Activated T-helper 1 cell treated with anti-CD3 and anti-CD28 coated beads, Interleukin-12 subunit alpha, Interleukin-12 subunit beta, Interleukin-2, Interleukin-4 antibody, amounts not matched to agents 30 ng/mL and 10 ng/mL and 1 ng/mL, durations not matched to agents 14 hours and 24 hours and 36 hours (primary cell): Measurements from ENCODE around the gene AAGAB. TPM values are rescaled to one million over a fixed set of nuclear protein-coding genes. Genes with fewer than 3 reads are reported as not detected.
A peak's percentile ranks its signal among the peaks of the same experiment; 100 is the strongest.

Experiments
- DNase-seq: peaks from one replicate; pipeline ENCODE4 v3.0.0; 2021; ENCODE audit warnings: low spot score
- H3K27ac Mint-ChIP-seq: one replicate; pipeline ENCODE4 v1.8.0; 2021; ENCODE audit warnings: mild to moderate bottlenecking, mixed read lengths
- H3K27me3 Mint-ChIP-seq: one replicate; pipeline ENCODE4 v1.8.0; 2022; ENCODE audit warnings: mild to moderate bottlenecking, moderate library complexity, mixed read lengths; ENCODE audit not compliant: insufficient read depth
- H3K36me3 Mint-ChIP-seq: one replicate; pipeline ENCODE4 v1.8.0; 2021; ENCODE audit warnings: low read depth, mixed read lengths
- H3K4me1 Mint-ChIP-seq: one replicate; pipeline ENCODE4 v1.8.0; 2021; ENCODE audit warnings: low read depth, mixed read lengths
- H3K4me3 Mint-ChIP-seq: one replicate; pipeline ENCODE4 v1.8.0; 2021; ENCODE audit warnings: mild to moderate bottlenecking, moderate library complexity, mixed read lengths
- H3K9me3 Mint-ChIP-seq: one replicate; pipeline ENCODE4 v1.8.0; 2021; ENCODE audit warnings: mixed read lengths
- intact Hi-C: fragments of 100-400 bp; cut with micrococcal nuclease; formaldehyde crosslinking; loops from one replicate; pipeline ENCODE4 v1.15.1; 2024
- total RNA-seq: library from RNA; stranded (reverse); gene quantifications from 2 replicates; pipeline ENCODE4 v1.2.3, GENCODE V29; 2022

Gene AAGAB
- total RNA-seq, 1 donor from 2014 or later, result 44.0 TPM

DNA sequence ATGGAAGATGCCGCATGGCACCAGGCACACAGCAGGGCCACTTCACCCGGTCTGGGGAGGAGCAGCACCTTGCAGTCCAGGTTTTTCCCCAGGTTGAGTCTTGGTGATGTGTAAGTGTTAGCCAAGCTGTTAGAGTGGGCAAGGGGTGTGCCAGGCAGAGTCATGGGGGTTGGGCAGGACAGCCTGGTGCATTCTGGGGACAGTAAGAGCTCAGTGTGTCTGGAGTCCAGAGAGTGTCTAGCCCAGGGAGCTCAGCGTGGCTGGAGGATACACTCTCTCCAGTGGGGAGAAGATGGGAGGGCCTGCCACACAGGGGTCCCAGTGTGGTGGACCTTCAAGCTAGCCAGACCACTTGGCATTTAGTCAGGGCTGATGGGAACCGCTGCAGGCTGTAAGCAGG is 87.4 kb downstream of the AAGAB start:
- no peak overlapping the region for H3K4me3 Mint-ChIP-seq
- DNase-seq, result no peak
- peaks cover 58% of the 10 kb centered on the region for H3K36me3 Mint-ChIP-seq
- H3K9me3 Mint-ChIP-seq, result no peaks in the 10 kb centered on the region
- intact Hi-C loops, result no loop called here
- H3K27ac Mint-ChIP-seq, result peak overlapping the region; percentile 64
- H3K27me3 Mint-ChIP-seq, result no peaks in the 10 kb centered on the region
- H3K4me1 Mint-ChIP-seq, result peaks cover 47% of the 10 kb centered on the region

DNA sequence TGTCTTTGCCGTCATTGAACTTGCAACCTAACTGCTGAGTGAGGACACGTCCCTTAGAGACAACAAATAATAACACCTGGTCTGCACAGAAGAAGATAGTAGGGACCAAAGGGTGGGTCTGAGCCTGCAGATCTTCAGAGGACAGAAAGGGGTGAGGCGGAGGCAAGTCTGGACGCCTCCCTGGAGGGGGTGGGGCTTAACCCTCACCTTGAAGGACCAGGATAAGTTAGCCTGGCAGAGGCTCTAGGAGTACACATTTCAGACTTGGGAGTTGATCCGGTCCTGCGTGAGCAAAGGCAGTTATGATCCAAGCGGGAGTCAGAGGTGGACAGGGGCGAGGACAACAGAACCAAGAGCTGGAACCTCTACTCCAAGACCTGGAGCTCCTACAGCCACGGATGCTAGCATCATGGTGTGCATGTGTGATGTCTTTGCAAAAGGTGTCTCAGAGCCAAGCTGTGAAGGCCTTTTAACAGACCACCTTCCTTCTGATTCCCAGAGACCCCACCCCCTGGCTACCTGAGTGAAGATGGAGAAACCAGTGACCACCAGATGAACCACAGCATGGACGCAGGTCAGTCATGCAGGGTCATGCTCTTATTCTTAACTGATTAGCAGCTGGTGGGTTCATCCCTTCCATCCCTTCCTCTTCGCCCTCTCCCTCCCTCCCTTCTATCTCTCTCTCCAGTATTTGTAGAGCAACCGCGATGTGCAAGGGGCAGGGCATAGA is 88.0 kb downstream of the AAGAB start:
- Mint-ChIP-seq H3K27ac (peak overlapping the region; percentile 64), H3K4me3 (no peak overlapping the region), H3K9me3 (no peaks in the 10 kb centered on the region), H3K36me3 (peaks cover 54% of the 10 kb centered on the region), H3K27me3 (no peaks in the 10 kb centered on the region), H3K4me1 (peaks cover 47% of the 10 kb centered on the region)
- DNase-seq, result no peak
- intact Hi-C loops, result no loop called here

DNA sequence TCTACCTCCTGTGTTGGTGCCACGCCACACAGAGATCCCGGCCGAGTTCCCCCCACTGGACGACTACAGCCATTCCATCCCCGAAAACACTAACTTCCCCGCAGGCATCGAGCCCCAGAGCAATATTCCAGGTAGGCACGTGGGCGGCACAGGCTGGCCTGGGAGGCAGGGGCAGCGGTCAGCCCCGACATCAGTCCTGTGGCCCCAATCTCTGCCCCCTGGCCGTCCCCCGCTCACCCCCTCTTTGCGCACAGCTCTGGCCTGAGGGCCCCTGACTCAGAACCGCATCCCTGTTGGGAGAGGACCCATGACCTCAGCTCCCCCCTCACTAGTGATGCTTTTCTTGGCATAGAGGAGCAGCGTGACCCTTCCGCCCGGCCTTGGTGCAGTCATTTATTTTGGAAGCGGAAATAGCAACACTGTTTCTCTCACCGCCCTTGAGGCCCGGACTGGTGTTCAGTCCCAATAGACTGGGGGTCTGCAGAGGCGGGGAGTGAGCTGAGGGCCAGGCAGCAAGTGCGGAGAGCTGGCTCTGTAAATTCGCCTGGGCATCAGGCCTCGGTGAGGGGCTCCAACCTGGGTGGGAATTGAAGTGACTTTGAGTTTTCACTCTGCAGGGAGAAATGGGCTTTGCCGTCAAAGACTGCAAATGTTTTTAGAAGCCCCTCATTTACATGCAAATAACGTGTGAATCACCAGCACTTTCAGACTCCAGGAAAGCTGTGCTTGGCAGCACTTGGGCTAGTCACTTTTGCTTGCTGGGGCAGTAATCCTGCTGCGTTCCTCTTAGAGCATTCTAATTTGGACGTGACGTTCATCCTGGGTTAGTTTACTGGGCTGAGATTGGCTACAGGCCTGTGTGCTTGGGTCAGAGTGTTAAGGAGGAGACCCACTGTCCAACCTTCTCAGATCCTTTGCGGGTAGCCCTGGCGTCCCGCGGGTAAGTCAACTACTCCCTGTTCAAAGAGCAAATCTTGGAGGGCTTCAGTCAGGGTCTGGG is 88.9 kb downstream of the AAGAB start:
- H3K9me3 Mint-ChIP-seq, result no peaks in the 10 kb centered on the region
- intact Hi-C loops, result no loop called here
- peaks cover 49% of the 10 kb centered on the region for H3K36me3 Mint-ChIP-seq
- no peak overlapping the region for H3K4me3 Mint-ChIP-seq
- DNase-seq, result no peak
- peaks cover 49% of the 10 kb centered on the region for H3K4me1 Mint-ChIP-seq
- peak overlapping the region; percentile 40 for H3K27ac Mint-ChIP-seq
- no peaks in the 10 kb centered on the region for H3K27me3 Mint-ChIP-seq

GRCh38 chr15:67164811-67165253 is 89.6 kb downstream of the AAGAB start:
- Mint-ChIP-seq H3K27me3 (no peaks in the 10 kb centered on the region), H3K4me3 (no peak overlapping the region), H3K9me3 (no peaks in the 10 kb centered on the region), H3K36me3 (peaks cover 42% of the 10 kb centered on the region), H3K27ac (no peak overlapping the region), H3K4me1 (peaks cover 48% of the 10 kb centered on the region)
- DNase-seq, result no peak
- intact Hi-C loops, result no loop called here

DNA sequence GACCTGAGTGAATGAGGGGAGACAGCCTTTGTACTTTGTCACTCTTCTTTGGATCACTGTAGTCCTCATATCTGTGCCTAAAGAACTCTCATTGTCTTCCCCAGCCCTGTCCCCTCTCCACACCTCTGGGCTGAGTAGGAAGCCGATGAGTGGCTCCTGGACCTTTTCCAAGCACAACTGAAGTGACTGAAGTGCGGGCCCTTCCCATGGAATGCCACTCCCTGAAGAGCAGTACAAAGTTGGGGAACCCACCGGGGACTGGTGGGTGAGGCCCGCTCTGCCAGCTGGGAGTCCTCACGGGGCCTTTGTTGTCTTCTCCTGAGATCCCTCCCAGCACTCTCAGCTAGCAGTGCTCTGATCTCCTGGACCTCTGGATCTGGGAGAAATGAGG is 90.1 kb downstream of the AAGAB start:
- intact Hi-C loops, result no loop called here
- Mint-ChIP-seq H3K27ac (no peak overlapping the region), H3K4me3 (no peak overlapping the region), H3K9me3 (no peaks in the 10 kb centered on the region), H3K4me1 (peaks cover 51% of the 10 kb centered on the region), H3K36me3 (peaks cover 45% of the 10 kb centered on the region), H3K27me3 (no peaks in the 10 kb centered on the region)
- no peak for DNase-seq

- H3K27ac Mint-ChIP-seq, result peak overlapping the region; percentile 72
- H3K9me3 Mint-ChIP-seq, result no peaks in the 10 kb centered on the region
- no peak for DNase-seq
- intact Hi-C loops, result no loop called here
- H3K36me3 Mint-ChIP-seq, result peaks cover 37% of the 10 kb centered on the region
- H3K4me3 Mint-ChIP-seq, result no peak overlapping the region
- H3K4me1 Mint-ChIP-seq, result peaks cover 46% of the 10 kb centered on the region
- no peaks in the 10 kb centered on the region for H3K27me3 Mint-ChIP-seq
These were observed 91.3 kb downstream of the AAGAB start for GRCh38 chr15:67163180-67163579.

DNA sequence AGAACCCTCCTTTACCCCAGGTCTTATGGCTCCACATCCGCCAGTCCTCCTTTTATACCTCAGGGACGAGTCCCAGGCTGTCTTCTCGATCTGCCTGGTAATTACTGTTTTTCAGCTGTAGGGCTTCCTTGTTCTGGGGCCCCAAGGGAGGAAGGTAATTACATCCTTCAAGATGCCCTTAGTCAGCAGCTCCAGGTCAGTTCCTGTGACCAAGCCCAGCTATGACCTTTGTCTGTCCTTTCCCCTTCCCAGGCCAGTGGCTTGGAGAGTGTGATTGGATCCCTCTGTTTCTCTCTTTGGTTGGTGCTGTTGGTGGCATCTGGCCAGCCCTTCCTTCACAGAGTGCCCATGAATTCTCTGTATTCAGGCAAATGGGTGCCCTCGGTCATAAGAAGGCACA is 92.6 kb downstream of the AAGAB start:
- H3K36me3 Mint-ChIP-seq, result peaks cover 39% of the 10 kb centered on the region
- H3K4me1 Mint-ChIP-seq, result peaks cover 49% of the 10 kb centered on the region
- H3K27ac Mint-ChIP-seq, result no peak overlapping the region
- no peak overlapping the region for H3K4me3 Mint-ChIP-seq
- no peaks in the 10 kb centered on the region for H3K27me3 Mint-ChIP-seq
- intact Hi-C loops, result no loop called here
- no peak for DNase-seq
- no peaks in the 10 kb centered on the region for H3K9me3 Mint-ChIP-seq

DNA sequence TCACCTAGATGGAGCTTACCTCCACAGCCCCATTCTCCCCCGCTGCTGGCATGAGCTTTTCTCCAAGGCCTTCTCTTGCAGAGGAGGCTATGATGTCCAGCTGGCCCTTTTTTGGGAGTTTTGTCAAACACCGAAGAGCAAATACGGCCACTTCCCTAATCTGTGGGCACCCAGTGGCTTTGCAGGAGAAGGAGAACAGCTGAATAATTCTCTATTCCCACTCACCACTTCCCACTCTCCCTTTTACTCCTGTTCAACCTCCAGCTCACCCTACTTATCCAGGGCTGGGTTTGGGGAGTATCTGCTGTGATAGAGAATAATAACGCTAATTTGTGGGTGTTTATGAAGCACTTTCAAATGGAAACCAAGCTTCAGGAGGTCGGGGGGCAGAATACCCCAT is 93.0 kb downstream of the AAGAB start:
- Mint-ChIP-seq H3K36me3 (peaks cover 37% of the 10 kb centered on the region), H3K9me3 (no peaks in the 10 kb centered on the region), H3K4me1 (peaks cover 49% of the 10 kb centered on the region), H3K27me3 (no peaks in the 10 kb centered on the region), H3K27ac (peak overlapping the region; percentile 23), H3K4me3 (no peak overlapping the region)
- DNase-seq, result no peak
- intact Hi-C loops, result no loop called here

DNA sequence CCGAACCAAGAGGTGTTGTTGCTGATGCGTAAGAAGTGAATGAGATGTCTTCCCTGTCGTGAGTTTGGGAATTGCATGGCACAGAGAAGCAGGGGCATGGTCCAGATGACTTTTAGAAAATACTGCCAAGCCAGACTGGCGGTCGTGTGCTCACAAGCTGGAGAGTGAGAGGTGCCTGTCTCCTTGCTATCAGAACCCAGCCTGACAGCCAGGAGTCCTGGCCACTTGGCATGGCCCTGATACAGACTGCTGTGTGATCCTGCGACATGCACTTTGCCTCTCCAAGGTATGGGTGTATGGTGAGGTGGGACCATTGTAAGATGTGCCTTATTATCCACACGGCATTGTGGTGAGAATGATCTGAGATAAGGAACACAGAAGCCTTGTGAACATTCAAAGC is 96.1 kb downstream of the AAGAB start:
- Mint-ChIP-seq H3K36me3 (peaks cover 46% of the 10 kb centered on the region), H3K9me3 (peaks cover 3% of the 10 kb centered on the region), H3K27ac (peak overlapping the region; percentile 74), H3K4me3 (no peak overlapping the region), H3K27me3 (no peaks in the 10 kb centered on the region), H3K4me1 (peaks cover 63% of the 10 kb centered on the region)
- DNase-seq, result no peak
- intact Hi-C loops, result no loop called here

DNA sequence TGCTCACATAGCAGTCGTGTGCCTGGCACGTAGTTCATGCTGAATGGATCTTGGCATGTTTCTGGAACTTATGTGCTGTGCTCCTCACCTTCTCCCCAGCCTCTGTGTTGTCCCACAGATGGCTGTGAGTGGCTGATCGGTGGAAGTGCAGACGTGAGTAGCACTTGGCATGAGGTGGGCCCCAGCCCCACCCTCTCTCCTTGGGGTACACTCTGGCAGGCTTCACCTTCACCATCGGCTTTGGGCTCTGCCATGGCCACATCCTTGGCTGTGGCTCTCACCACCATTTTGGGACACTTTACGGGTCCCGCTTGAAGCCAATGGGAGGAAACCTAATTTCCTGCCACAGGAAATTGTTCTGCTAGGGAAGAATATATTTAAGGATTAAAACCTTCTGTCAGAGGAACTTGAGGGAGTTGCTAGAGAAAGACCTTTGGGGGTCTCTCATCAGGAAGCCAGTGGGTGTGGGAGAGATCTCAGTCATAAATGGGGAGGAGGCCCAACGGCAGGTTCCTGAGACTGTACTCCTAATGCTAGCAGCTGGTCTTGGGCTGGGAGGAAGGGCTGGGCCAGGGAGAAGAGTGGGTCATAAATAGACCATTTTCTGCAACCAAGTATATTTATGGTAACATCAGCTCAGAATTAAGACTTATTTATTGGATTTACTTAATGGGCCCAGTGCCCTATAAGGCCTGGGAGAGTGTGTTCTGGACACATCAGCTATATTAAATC is 96.8 kb downstream of the AAGAB start:
- intact Hi-C loops, result no loop called here
- peaks cover 48% of the 10 kb centered on the region for H3K36me3 Mint-ChIP-seq
- H3K27me3 Mint-ChIP-seq, result no peaks in the 10 kb centered on the region
- no peak overlapping the region for H3K4me3 Mint-ChIP-seq
- H3K9me3 Mint-ChIP-seq, result peaks cover 3% of the 10 kb centered on the region
- H3K4me1 Mint-ChIP-seq, result peaks cover 66% of the 10 kb centered on the region
- DNase-seq, result no peak
- peak overlapping the region; percentile 74 for H3K27ac Mint-ChIP-seq

DNA sequence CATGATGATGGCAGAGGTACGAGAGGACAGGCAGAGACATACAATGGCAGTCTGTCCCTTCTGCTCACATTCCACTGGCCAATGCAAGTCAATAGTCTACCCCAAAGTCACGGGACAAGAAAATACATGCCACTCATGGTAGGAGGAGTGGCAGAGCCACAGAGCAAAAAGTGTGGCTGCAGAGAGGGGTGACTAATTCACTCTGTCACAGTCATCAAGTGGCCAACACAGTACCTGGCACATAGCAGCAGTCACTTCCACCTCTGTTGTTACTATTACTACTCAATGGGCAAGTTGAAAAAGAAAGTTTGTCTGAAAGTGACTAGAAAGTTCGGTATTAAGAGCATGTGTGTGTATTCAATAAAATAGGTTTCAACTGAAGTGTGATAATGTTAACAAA is 97.6 kb downstream of the AAGAB start:
- Mint-ChIP-seq H3K27ac (peak overlapping the region; percentile 45), H3K4me1 (peaks cover 65% of the 10 kb centered on the region)
- intact Hi-C loops, result no loop called here

GRCh38 chr15:67156426-67156825 is 98.0 kb downstream of the AAGAB start:
- no peak overlapping the region for H3K4me3 Mint-ChIP-seq
- peak overlapping the region; percentile 29 for H3K27ac Mint-ChIP-seq
- H3K27me3 Mint-ChIP-seq, result no peaks in the 10 kb centered on the region
- DNase-seq, result no peak
- peaks cover 3% of the 10 kb centered on the region for H3K9me3 Mint-ChIP-seq
- intact Hi-C loops, result no loop called here
- peaks cover 47% of the 10 kb centered on the region for H3K36me3 Mint-ChIP-seq
- peaks cover 65% of the 10 kb centered on the region for H3K4me1 Mint-ChIP-seq

More for the DNA sequence above, 97.6 kb downstream of the AAGAB start:
- peaks cover 47% of the 10 kb centered on the region for H3K36me3 Mint-ChIP-seq
- no peak for DNase-seq
- peaks cover 3% of the 10 kb centered on the region for H3K9me3 Mint-ChIP-seq
- H3K27me3 Mint-ChIP-seq, result no peaks in the 10 kb centered on the region
- H3K4me3 Mint-ChIP-seq, result no peak overlapping the region
